ENCODE results near the gene ZEB1. TPM values are rescaled to one million over a fixed set of nuclear protein-coding genes. Genes with fewer than 3 reads are reported as not detected.
"Not testable (repeated sequence)": the region's sequence is repeated elsewhere in the genome, so short reads cannot be mapped to it uniquely, and the experiment has no call there.

Gene ZEB1
- polyA plus RNA-seq, 1 experiment = 154 TPM

- DNase-seq (ENCODE audit: low read depth, low spot score) = no peak
- Histone ChIP-seq H3K27me3 (ENCODE audit: control insufficient read depth, insufficient read depth, low read length) (no peaks in the 10 kb centered on the region), H3K27ac (ENCODE audit: low read depth, low read length) (no peak overlapping the region), H3K9me3 (ENCODE audit: control insufficient read depth, insufficient read depth, low read length) (peaks cover 20% of the 10 kb centered on the region), H3K4me3 (ENCODE audit: low read depth, low read length) (no peak overlapping the region)
- TF ChIP-seq CTCF (IDR thresholded peaks at IDR 0.05; ENCODE audit: low read depth, low read length) = no peak
- ChIA-PET CTCF (no interaction called here), POLR2A (no interaction called here)
Observed at GRCh38 chr10:31362023-31362641, 43.1 kb downstream of the ZEB1 start.

DNA sequence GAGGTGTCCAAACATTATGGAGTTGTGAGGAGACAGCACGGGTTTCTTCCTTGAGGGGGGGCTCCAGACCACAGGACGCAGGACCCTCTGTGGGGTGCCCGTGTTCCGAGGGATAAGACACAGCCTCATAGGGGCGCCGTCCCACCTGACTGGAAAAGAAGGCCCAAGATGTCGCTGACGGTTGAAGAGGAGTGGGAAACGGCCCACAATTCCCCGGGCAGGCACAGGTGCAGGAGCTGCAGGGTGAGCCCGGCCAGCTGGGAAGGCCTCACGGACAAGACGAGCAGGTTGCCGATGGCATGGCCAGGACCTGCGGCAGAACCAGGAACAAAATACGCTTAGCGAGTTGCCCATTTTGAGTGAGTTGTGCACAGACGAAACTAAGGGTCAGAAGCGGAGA, 44.7 kb downstream of the ZEB1 start:
- DNase-seq (ENCODE audit: low read depth, low spot score); POLR2A ChIA-PET; H3K27ac ChIP-seq (ENCODE audit: low read depth, low read length); H3K4me3 ChIP-seq (ENCODE audit: low read depth, low read length); H3K27me3 ChIP-seq (ENCODE audit: control insufficient read depth, insufficient read depth, low read length); CTCF ChIA-PET: not testable (repeated sequence)
- peaks cover 20% of the 10 kb centered on the region for H3K9me3 ChIP-seq (ENCODE audit: control insufficient read depth, insufficient read depth, low read length)

GRCh38 chr10:31364238-31364637, 45.2 kb downstream of the ZEB1 start:
- POLR2A ChIA-PET; DNase-seq (ENCODE audit: low read depth, low spot score); H3K4me3 ChIP-seq (ENCODE audit: low read depth, low read length); H3K27ac ChIP-seq (ENCODE audit: low read depth, low read length); CTCF ChIA-PET; H3K27me3 ChIP-seq (ENCODE audit: control insufficient read depth, insufficient read depth, low read length): not testable (repeated sequence)
- H3K9me3 ChIP-seq (ENCODE audit: control insufficient read depth, insufficient read depth, low read length) = peaks cover 20% of the 10 kb centered on the region

- Histone ChIP-seq H3K9me3 (ENCODE audit: control insufficient read depth, insufficient read depth, low read length) (peaks cover 14% of the 10 kb centered on the region), H3K27me3 (ENCODE audit: control insufficient read depth, insufficient read depth, low read length) (no peaks in the 10 kb centered on the region), H3K4me3 (ENCODE audit: low read depth, low read length) (no peak overlapping the region), H3K27ac (ENCODE audit: low read depth, low read length) (no peak overlapping the region)
- ChIA-PET POLR2A (no interaction called here), CTCF (no interaction called here)
- no peak for TF ChIP-seq CTCF (IDR thresholded peaks at IDR 0.05; ENCODE audit: low read depth, low read length)
- DNase-seq (ENCODE audit: low read depth, low spot score) = no peak
Observed at GRCh38 chr10:31366703-31367102, 47.7 kb downstream of the ZEB1 start.

DNA sequence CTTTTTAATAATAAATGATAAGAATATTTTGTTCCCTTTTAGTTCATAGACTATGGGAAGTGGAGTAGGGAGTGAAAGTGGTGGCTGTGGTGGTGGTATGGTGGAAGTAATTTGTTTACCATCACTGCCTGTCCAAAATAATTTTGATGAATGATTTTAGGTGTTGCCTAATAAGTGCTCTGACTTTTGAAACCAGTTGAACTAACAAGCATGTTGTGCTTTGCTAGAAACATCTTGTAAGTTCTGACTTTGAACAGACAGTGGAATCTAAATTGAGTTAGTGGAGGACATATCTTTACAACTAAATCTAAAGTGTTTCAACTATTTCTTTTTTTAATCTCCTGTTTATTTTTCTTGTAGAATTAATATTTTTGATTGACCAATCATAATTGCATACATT, 49.7 kb downstream of the ZEB1 start:
- DNase-seq (ENCODE audit: low read depth, low spot score) = no peak
- no peak for TF ChIP-seq CTCF (IDR thresholded peaks at IDR 0.05; ENCODE audit: low read depth, low read length)
- H3K27me3 ChIP-seq (ENCODE audit: control insufficient read depth, insufficient read depth, low read length) = no peaks in the 10 kb centered on the region
- H3K4me3 ChIP-seq (ENCODE audit: low read depth, low read length) = no peak overlapping the region
- ChIA-PET POLR2A (no interaction called here), CTCF (no interaction called here)
- H3K9me3 ChIP-seq (ENCODE audit: control insufficient read depth, insufficient read depth, low read length) = peaks cover 4% of the 10 kb centered on the region; the same call in 1 of the 2 replicates
- no peak overlapping the region for H3K27ac ChIP-seq (ENCODE audit: low read depth, low read length)

DNA sequence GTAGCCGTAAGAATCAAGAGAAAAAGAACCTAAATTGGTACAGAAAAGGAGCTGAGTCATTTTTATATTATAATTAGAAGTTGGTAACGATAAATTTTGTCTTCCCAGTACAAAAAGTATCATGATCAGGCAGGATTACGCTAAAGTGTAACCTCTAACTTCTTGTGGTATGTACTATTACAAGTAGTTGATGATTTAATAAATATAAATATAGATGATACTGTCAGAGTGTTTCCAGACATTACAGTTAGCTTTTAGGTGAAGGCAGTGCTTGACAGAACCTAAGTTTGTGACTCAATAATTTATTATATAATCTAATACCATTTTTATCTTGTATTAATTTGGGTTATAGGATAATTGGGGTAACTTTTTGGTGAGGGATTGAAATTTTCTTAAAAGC, 53.4 kb downstream of the ZEB1 start:
- Histone ChIP-seq H3K9me3 (ENCODE audit: control insufficient read depth, insufficient read depth, low read length) (no peaks in the 10 kb centered on the region), H3K27ac (ENCODE audit: low read depth, low read length) (no peak overlapping the region), H3K27me3 (ENCODE audit: control insufficient read depth, insufficient read depth, low read length) (no peaks in the 10 kb centered on the region), H3K4me3 (ENCODE audit: low read depth, low read length) (no peak overlapping the region)
- TF ChIP-seq CTCF (IDR thresholded peaks at IDR 0.05; ENCODE audit: low read depth, low read length) = no peak
- POLR2A ChIA-PET = interaction anchor here (0.6 kb wide), 1 partner anchor 202 kb away, joined by 5 read pairs; no protein-coding TSS in a partner anchor
- CTCF ChIA-PET = no interaction called here
- DNase-seq (ENCODE audit: low read depth, low spot score) = no peak
